HG02678 (cell line): ENCODE measurements around the gene TSC22D1.
"Not testable (repeated sequence)": the region's sequence is repeated elsewhere in the genome, so short reads cannot be mapped to it uniquely, and the experiment has no call there.

Experiments
- ATAC-seq: cut with Tn5 transposase; IDR thresholded peaks from one replicate; pipeline ENCODE4 v1.9.1; 2021; ENCODE audit warnings: mild to moderate bottlenecking, moderate library complexity; ENCODE audit not compliant: unreplicated experiment

The TSC22D1 gene

DNA sequence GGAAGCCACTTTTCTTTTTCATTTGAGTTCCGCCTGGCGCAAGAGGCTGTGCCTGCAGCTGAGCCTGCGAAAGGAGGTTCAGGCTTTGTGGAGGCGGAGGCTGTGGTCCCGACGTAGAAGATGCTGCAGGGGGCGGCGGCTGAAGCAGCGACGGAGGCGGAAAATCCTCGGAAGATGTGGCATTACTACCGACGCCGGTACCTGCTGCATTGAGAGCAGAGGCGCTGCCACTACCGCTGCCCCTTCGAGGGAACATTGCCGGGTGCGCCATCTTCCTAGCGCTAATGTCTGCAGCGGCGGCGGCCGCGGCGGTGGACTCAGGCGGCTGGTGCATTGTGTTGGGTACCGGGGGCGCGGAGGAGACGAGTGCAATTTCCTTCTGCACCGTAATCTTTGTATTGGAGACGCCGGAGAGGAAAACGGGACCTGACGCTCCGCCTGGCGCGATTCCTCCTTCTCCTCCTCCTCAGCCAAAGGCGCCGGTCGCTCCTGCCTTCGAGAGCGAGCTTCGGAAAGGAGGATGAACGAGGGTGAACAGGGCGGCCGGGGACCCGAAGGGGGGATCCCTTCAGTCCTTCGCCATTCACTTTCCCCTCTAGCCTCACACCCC, at the start of gene TSC22D1:
Gene TSC22D1, minus strand, starts transcription at position 590 of the 610 bp plus-strand sequence. Its CDS starts 256 bp downstream, at position 334.
- ATAC-seq: no peak

DNA sequence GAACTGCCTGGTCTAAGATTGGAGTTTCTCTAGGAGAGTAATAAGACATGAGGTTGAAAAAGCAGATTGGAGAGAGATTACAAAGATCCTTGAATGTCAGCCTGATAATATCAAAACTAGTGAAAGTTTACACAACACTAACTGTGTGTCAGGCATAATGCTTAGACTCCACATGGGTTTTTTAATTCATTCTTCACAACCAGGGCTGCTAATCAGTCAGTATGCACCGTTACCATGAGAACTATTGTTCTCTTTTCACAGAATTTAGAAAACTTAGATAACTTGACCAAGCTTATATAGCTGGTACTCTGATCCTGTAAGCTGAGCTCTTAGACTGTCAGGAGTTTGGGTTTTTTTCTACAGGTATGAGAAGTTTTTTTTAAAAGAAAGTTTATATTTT, 46.6 kb upstream of the TSC22D1 start:
- no peak for ATAC-seq

DNA sequence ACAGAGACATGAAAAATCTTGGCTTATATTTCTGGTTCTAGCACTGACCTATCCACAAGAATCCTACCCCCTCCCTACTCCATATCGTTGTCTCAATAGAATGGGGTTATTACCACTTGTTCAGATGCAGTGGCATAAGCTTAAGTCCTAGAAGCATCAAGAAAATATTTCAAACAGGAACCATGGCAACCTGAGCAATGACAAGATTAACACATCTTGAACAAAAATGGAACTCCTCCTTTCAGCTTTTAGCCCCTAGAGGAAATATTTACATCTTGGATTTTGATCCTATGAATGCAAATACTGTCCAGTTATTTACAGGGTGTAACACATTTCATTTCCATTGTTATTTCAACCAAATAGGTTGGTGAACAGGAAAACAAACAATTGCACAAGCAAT, 46.1 kb upstream of the TSC22D1 start:
- ATAC-seq: no peak

DNA sequence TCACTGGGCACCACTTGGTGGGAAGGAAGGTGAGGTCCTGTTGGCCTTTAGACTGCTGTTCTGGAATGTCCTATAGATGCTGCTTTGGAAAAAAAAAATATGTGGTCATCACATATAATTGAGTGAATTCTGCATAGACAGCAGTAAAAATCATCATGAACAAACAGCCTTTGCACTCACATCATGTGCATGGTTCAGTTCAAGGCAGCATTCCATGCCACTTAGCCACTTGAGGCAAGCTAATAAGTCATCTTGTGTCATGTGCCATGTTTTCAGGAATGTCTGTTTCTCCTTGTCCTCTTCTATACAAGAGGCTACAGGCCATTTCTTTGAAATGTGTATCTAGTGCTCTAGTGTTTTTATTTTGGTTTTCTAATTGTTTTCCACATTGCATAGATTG, 43.9 kb upstream of the TSC22D1 start:
- no peak for ATAC-seq

DNA sequence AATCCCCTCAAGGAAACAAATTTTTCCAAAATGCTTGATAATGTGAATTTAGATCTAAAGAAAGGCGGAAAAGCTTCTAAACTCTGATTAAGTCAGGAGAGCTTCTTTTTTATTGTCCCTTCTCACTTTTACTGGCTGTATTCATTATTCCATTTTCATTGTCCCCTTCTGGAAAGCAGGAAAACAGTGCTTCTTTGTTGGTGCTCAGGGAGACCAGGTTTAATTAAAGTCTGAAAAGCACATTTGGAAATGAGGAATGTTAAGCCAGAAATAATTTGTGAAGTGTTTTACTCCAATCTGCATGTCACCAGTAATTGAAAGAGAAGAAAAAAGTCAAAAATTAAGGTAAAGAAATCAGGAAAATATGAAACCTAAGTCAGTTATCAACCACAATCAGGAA, 43.5 kb upstream of the TSC22D1 start:
- no peak for ATAC-seq

DNA sequence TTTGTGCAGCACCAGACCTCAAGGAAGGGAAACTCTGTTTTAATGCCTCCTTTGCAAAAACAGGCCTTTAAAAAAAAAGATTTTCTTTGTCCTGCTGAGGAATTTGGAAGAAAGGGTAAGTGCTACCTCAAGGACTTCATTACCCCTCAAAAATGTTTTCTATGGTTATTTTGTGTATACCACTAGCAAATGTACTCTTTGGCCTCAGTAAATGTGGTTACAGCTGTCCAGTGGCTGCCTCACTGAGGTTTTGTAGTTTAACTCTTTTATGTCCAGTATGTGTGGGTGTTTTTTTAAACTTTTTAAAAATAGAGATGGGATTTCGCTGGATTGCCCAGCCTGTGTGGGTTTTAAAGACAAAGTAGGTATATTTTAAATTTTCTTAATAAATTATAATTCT, 42.2 kb upstream of the TSC22D1 start:
- ATAC-seq: no peak

DNA sequence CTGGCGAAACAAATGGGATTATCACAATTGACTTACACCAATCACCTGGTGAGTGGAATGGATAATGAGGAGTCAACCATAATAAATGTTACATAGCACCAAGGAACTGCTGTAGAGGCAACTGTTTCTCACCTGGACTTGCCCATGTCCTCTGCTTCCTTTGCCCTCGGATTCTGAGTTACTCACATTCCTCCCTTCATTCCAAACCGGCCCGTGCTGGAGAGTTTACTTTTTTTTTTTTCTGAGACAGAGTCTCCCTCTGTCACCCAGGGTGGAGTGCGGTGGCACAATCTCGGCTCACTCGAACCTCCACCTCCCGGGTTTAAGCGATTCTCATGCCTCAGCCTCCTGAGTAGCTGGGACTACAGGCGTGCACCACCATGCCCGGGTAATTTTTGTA, 41.5 kb upstream of the TSC22D1 start:
- ATAC-seq: no peak

DNA sequence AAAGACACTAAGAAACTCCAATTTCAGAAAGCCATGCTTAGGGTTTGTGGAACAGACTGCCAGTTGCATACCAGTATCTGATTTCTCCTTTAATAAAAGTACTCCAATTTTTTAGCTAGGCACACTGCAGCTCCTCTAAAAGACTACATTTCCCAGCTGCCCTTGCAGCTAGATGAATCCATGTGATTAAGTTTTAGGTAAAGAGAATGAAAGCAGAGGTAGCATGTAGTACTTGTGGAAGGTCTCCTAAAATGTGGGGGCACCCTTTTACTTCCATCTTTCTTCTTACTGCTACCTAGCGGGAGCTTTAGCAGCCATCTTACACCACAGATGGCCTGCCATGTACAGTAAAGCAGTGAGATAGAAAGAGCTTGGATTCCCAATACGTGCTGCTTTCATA, 33.0 kb upstream of the TSC22D1 start:
- no peak for ATAC-seq

DNA sequence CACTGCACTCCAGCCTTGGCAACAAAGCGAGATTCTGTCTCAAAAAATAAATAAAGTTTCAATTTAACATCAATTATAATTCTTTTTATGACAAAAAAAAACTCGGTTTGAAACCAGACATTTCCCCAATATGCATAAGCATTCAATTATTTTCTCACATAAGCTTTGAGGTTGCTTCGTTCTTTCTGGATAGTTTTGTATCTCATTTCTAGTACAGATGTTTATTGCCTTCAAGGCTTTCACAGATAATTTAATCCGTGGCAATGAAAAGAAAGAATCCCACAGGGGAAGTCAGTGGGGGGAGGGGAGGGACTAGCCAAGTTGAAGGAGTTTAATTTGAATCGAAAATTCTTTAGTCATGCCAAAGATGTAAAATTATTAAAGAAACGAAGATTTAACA, 29.6 kb upstream of the TSC22D1 start:
- ATAC-seq: no peak

DNA sequence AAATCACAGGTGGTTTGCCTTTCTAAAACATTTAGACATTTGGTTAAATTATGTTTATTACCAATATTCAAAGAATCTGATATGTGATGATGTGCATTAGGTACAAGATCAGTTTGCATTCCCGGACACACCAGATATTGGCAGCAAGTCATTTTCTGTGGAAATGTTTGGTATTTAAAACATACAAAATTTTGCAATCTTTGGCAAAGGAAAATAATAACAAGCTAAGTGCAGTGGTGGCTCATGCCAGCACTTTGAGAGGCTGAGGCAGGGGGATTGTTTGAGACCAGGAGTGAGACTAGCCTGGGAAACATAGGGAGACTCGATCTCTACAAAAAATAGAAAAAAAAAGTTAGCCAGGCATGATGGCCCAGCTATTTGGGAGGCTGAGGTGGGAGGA, 29.1 kb upstream of the TSC22D1 start:
- no peak for ATAC-seq

DNA sequence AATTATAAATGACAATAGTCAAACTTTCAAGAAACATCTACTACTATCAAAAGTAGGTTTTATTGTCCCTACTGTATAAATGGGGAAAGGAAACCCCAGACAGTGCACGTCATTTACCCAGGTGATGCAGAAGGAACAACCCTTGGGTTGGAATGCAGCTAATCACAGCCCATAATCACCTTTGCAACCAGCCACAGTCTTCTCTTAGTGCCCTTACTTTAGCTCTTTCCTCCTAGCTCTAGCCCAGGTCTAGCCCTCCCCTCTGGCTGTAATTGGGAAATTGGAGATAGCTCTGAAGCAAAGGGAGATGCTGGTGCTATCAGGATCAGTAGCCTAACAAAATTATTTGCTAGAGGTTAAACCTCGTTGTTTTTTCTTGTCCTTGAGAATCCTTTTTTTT, 25.5 kb upstream of the TSC22D1 start:
- ATAC-seq: no peak

DNA sequence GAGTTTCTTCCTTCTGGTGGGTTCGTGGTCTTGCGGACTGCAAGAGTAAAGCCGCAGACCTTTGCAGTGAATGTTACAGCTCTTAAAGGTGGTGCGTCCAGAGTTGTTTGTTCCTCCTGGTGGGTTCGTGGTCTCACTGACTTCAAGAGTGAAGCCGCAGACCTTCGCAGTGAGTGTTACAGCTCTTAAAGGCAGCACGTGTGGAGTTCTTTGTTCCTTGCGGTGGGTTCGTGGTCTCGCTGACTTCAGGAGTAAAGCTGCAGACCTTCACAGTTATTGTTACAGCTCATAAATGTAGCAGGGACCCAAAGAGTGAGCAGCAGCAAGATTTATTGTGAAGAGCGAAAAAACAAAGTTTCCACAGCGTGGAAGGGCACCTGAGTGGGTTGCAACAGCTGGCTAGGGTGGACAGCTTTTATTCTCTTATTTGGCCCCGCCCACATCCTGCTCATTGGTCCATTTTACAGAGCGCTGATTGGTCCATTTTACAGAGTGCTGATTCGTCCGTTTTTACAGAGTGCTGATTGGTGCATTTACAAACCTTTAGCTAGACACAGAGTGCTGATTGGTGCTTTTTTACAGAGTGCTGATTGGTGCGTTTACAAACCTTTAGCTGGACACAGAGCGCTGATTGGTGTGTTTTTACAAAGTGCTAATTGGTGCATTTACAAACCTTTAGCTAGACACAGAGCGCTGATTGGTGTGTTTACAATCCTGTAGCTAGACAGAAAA, 17.9 kb upstream of the TSC22D1 start:
- not testable (repeated sequence) for ATAC-seq

DNA sequence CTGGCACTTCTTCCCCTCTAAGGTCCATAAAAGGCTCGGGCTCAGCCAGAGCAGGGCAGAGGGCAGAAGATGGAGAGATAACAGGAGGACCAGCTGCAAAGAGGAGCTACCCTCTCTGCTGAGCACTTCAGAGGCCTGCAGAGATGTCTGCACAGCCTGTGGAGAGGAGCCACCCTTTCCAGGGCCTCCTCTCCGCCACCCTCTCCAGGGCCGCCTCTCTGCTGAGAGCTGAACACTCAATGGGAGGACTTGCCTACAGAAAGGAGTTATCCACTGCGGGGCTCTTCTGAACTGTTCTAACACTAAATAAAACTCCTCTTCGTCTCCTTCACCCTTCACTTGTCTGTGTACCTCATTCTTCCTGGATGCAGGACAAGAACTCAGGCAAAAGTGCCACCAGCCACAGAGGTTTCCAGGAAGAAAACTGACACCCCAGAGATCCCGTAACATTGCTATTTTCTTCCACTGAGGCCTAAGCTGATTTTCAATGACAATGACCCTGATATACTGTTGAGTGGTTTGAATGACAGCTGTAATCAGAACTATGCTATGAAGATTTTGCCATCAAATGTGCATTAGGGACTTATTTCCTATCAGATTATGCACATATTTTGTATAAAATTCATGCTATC, 16.2 kb upstream of the TSC22D1 start:
- ATAC-seq: no peak

DNA sequence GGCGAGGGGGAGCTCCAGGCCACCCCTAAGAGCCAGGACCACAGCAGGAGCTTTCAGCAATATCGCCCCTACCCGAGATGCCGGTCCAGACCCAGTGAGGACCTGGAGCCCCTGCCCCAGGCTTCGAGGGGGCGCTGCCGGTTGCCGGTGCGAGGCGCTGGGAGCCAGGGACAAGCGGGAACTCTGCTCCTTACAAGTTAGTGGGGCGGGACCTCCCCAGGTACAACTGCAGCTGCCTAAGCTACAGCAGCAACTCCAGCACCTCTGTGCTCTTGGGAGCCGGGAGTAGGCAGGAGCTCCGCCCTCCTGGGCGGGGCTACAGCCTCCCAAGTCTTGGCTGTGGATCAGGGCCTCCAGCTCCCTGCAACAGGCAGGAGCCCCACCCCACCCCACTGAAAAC, 15.2 kb upstream of the TSC22D1 start:
- no peak for ATAC-seq

DNA sequence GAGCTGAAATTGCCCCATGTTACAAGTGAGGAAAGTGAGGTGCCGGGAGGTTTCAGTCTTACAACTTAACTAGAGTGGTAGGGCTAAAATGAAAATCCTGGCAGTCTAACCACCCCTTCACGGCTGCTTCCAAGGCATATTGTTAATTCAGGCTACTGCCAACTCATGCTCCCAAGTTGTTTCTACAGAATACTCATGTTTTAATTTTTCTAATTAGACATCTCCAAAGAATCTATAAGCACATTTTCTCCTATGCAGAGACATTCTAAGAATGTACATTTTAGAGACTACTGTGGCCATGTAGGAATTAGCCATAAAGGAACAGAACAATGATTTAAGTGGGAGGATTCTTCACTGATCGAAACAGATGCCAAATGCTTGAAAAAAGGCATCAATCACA, 7.0 kb upstream of the TSC22D1 start:
- ATAC-seq: no peak

DNA sequence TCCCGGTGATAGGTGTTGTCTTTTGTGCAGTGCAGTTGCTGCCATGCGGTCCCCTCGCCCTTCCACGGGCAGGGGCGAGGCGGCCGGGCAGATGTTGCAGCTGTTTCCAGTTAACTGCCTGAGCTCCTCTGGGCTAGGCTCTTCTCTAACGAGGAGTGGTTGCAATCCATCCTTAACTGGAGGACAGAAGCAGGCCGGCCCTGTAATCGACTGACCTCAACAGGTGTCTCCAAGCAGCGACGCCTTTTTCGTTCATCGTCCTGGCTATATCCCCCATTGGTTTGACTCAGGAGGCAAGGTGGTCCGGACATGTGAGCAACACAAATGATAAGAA, 1.9 kb upstream of the TSC22D1 start:
- ATAC-seq: no peak

DNA sequence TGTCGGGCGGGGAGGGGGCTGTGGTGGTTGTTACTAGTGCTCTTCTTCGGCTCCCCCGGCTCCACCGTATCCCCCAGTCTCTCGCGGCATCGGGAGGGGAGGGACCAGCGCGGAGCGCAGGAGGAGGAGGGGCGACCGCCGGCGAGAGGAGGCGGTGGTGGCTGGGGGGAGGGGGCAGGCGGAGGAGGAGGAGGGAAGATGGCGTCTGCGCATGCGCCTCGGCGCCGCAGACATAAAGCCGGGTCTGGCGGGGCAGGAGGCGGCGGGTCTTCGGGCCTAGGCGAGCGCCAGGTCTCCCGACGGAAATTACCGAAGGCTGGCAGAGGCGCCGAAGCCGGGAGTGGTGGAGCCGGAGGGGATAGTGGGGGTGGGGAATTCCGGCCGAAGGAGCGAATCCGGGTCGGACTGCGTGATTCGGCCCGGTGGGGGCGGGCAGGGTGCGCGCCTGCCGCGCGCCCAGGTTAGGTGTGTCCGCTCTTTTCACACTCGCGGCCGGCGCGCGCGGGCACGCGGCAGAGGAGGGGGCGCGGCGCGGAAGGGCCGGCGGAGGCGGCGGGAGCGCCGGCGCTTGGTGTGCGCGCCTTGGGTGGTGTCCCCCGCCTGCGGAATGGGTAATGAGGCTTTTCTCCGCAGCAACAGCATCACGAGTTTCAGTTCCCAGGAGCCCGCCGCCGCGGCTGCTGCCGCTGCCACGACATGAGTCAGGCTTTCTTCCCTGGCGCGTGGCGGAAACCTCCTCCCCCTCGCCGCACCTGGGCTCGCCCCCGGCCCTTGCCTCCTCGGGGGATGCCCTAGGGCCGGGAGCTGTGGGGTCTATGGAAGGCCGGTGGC, 1.3 kb upstream of the TSC22D1 start:
- ATAC-seq: peak; percentile 66

DNA sequence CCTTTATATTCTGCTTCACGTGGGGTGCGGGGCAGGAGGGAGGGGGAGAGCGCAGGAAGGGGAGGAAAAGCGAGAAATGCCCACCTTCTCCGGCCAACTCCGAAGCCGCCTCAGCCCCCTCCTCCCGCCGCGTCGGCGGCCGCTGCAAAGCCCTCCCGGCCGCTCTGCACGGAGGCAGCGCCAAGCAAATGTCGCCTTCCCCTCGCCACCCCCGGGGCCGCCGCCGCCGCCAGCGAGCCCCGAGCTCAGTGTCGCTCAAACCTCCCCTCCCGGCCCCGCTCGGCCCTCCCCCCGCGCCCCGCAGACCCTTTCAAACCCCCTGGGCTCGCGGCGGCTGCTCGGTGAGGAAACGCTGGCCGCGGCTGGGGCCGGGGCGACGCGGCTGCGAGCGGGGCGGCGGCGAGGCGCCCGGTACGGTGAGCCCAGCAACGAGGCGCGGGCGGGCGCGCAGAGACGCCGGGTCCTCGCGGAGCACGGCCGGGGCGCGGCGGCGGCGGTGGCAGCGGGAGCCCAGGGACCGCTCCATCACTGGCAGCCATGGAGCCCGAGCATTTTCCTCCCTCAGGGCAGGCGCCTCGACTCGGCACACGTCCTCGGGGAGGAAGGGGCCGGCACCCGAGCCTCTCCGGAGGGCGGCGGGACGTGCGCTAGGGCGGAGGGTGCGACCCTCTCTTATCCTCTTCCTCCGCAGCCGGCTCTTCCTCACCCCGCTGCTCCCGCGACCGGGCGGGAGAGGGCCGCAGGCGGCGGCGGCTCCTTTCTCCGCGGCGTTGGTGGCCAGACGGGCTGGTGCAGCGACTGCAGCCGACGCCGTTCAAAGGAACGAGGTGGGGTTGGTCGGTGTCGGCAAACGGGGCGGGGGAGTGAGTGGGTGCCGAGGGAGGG, 463 bp upstream of the TSC22D1 start:
- ATAC-seq: peak; percentile 21

DNA sequence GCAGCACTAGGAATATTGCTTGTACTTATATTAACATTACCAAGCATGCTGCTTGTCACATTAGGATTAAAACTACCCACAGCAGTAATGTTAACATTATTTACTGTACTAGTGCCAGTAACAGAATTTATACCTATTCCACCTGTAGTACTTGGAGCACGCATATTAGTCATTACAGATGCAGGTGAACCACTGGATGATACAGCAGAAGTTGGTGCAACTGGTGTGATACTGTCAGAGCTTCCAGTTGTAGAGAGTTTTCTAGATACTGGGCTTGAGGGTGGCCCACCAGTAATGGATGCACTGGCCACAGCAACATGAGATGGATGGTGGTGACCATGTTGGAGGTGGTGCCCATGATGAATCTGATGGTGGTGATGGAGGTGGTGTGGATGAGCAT, 1.1 kb downstream of the TSC22D1 start:
- ATAC-seq: no peak

DNA sequence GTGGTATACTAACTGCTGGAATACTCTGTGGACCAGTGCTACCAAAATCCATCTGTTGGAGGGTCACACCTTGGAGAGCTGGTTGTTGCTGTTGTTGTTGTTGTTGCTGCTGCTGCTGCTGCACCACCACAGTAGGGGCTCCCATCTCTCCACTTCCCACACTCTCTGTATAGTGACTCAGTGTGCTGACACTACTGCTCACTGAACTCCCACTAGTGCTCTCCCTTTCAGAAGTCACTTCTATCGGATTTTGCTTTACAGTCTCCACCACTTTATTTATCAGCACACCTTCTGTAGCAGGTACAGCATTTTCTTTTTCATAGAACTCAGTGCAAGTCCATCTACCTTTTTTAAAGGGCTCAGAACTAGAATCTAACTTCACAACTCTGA, 1.7 kb downstream of the TSC22D1 start:
- ATAC-seq: no peak
